ENCODE measurements around the gene SAMD4A.

SAMD4A gene

DNA sequence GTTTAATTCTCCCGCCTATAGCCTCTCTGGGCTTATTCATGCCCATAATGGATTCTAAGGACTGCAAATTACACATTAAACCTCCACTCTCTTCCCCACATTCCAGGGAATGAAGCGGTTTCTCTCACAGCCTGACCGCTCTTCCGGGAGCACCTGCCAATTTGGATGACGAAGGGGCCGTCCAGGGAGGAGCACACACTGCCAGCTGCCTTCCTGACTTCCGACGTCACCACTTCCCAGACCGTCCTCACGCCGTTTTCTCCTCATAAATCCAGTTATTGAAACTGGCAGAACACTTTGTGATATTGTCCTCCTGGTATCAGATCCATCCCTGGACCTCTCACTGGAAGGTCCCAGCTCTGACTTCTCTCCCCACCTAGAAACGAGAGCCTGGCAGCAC is 248.1 kb downstream of the SAMD4A start:
- H3K4me3 ChIP-seq (ENCODE audit: low read depth, low read length): no peak overlapping the region
- no peak for DNase-seq (ENCODE audit: low read depth)
- no peak for TF ChIP-seq CTCF (IDR thresholded peaks at IDR 0.05; ENCODE audit: low read depth, low read length, missing control alignments)

DNA sequence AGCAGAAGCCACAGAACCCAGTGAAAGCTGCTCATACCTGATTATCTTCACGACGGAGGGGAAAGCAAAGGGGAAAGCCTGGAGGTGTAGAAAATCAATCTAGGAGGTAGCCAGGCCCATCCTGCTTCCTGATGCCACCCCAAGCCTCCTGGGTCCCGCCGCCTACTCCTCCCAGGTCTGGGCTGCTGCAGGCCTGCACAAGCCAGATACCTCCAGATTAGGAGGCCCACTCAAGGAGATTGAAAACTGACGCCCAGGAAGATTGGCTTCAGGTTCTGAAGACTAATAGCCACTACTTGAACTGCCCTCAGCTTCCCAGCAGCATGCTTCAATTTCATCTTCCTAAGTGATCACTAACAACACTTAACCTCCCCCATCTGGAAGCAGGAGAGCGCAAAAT is 248.6 kb downstream of the SAMD4A start:
- no peak overlapping the region for H3K4me3 ChIP-seq (ENCODE audit: low read depth, low read length)
- no peak for TF ChIP-seq CTCF (IDR thresholded peaks at IDR 0.05; ENCODE audit: low read depth, low read length, missing control alignments)
- DNase-seq (ENCODE audit: low read depth): no peak

- no peak for TF ChIP-seq CTCF (IDR thresholded peaks at IDR 0.05; ENCODE audit: low read depth, low read length, missing control alignments)
Measured at GRCh38 chr14:54816450-54816849, 249.5 kb downstream of the SAMD4A start.

DNA sequence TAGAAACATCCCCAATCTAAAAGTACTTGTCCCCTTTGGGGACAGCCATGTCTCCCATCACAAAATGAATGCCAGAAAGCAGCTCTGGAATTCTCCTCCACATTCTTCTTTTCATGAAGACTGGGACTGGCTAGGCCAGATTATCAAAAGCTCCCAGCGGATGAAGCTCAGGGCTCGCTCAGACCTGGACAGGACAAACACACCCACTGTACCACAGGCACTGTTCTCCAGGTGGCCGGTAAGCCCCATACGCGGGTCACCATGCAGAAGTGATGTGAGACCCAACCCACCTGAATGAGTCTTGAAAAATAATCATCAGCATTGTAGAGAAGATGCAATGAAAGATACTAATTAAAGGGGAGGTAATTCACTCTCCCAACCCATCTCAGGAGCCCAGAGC is 250.6 kb downstream of the SAMD4A start:
- DNase-seq (ENCODE audit: low read depth): no peak
- H3K4me3 ChIP-seq (ENCODE audit: low read depth, low read length): no peak overlapping the region
- no peak for TF ChIP-seq CTCF (IDR thresholded peaks at IDR 0.05; ENCODE audit: low read depth, low read length, missing control alignments)

More at GRCh38 chr14:54816450-54816849, 249.5 kb downstream of the SAMD4A start:
- DNase-seq (ENCODE audit: low read depth): no peak
- no peak overlapping the region for H3K4me3 ChIP-seq (ENCODE audit: low read depth, low read length)

DNA sequence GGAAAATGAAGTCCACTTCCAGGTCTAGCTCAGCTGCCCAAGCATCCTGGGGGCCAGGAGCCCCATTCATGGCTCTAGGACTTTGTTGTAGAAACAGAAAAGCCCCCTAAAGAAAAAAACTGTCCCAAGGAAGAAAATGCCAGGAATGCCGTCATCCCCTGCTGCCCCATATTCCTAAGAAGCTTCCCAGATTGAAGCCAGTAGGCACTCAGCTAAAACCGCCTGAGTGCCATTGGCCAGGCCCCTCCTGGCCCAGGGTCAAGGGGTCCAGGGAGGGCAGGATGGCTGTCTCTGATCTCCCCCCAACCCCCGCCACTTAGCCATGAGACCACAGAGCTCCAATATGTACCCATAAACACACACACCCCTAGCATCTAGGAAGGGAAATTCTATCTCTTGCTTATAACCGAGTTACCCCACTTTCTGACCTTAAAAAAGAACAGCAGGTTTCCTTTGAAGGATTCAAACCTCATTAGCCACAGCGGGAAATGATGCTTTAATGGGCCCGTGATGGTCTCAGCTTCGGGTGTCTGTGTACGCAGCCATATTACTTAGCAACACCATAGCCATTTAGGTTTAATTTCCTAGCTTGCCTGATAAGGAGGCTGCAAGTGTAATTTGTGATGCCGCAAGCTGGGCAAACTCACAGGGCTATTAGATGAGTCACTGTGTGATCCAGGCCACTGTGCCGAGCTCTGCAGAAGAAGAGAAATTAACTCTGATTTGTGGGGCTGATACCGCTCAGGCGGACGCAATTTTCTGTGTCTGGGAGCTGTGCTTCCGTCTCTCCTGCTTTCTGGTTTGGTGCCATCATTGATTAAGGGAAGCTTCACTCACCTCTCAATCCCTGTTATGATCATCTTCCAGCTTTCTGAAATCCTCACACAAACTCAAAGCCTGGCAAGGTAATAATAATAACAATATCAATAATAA is 251.5 kb downstream of the SAMD4A start:
- TF ChIP-seq CTCF (IDR thresholded peaks at IDR 0.05; ENCODE audit: low read depth, low read length, missing control alignments): no peak
- H3K4me3 ChIP-seq (ENCODE audit: low read depth, low read length): no peak overlapping the region
- DNase-seq (ENCODE audit: low read depth): no peak

- no peak overlapping the region for H3K4me3 ChIP-seq (ENCODE audit: low read depth, low read length)
- TF ChIP-seq CTCF (IDR thresholded peaks at IDR 0.05; ENCODE audit: low read depth, low read length, missing control alignments): no peak
- no peak for DNase-seq (ENCODE audit: low read depth)
Measured at GRCh38 chr14:54822685-54823084, 255.8 kb downstream of the SAMD4A start.
